GM18511 (cell line): ENCODE data around the gene CLEC6A.
"Not testable (repeated sequence)": the region's sequence is repeated elsewhere in the genome, so short reads cannot be mapped to it uniquely, and the experiment has no call there.

Source experiments
- ATAC-seq: cut with Tn5 transposase; IDR thresholded peaks from one replicate; pipeline ENCODE4 v1.9.1; 2021; ENCODE audit warnings: mild to moderate bottlenecking, moderate library complexity; ENCODE audit not compliant: unreplicated experiment

CLEC6A gene

GRCh38 chr12:8493084-8493483 lies 37.3 kb downstream of the CLEC6A start:
- ATAC-seq = peak; percentile 98

GRCh38 chr12:8495671-8496070 lies 39.9 kb downstream of the CLEC6A start:
- ATAC-seq = not testable (repeated sequence)

GRCh38 chr12:8496074-8496473 lies 40.3 kb downstream of the CLEC6A start:
- ATAC-seq = not testable (repeated sequence)

GRCh38 chr12:8499616-8500015 lies 43.9 kb downstream of the CLEC6A start:
- ATAC-seq = no peak

- no peak for ATAC-seq
Measured at GRCh38 chr12:8501720-8502119, 46.0 kb downstream of the CLEC6A start.

GRCh38 chr12:8504351-8504750 lies 48.6 kb downstream of the CLEC6A start:
- no peak for ATAC-seq

GRCh38 chr12:8507596-8507995 lies 51.8 kb downstream of the CLEC6A start:
- ATAC-seq = no peak

GRCh38 chr12:8508223-8508622 lies 52.5 kb downstream of the CLEC6A start:
- no peak for ATAC-seq

GRCh38 chr12:8508910-8509841 lies 53.4 kb downstream of the CLEC6A start:
- ATAC-seq = peak; percentile 52

GRCh38 chr12:8513256-8513655 lies 57.5 kb downstream of the CLEC6A start, which contains the start of gene CLEC4D:
Gene CLEC4D, plus strand, starts transcription at chr12:8513503. Its CDS starts 230 bp downstream, at chr12:8513733.
- no peak for ATAC-seq

- ATAC-seq = no peak
Measured at GRCh38 chr12:8517971-8518370, 62.2 kb downstream of the CLEC6A start.

- ATAC-seq = no peak
Measured at GRCh38 chr12:8519171-8519570, 63.4 kb downstream of the CLEC6A start.

GRCh38 chr12:8527250-8528130 lies 71.7 kb downstream of the CLEC6A start:
- no peak for ATAC-seq
